Activated T-cell treated with anti-CD3 and anti-CD28 coated beads, Interleukin-2, amount 50 U/mL, for 72 hours (primary cell): Measurements from ENCODE around the gene KAT2B. TPM values are rescaled to one million over a fixed set of nuclear protein-coding genes. Genes with fewer than 3 reads are reported as not detected.

ENCODE experiments used
- ATAC-seq, 2 donors: fragments of 150-1000 bp; cut with Tn5 transposase; replicated peaks in 1 of 2; 2 replicates each; pipeline ENCODE4 v1.10.0; 2021; ENCODE audit warnings: moderate library complexity in 2 of 2, mild to moderate bottlenecking in 1 of 2
- DNase-seq, 2 donors: peaks; one replicate each; pipeline ENCODE4 v3.0.0; 2021 to 2022; ENCODE audit warnings: mixed read lengths in 1 of 2
- H3K27ac Mint-ChIP-seq: one replicate; pipeline ENCODE4 v1.8.0; 2022; ENCODE audit warnings: mild to moderate bottlenecking, moderate library complexity, mixed read lengths
- H3K27me3 Mint-ChIP-seq: one replicate; pipeline ENCODE4 v1.8.0; 2022; ENCODE audit warnings: low read depth, mixed read lengths
- H3K36me3 Mint-ChIP-seq, 2 donors: one replicate each; pipeline ENCODE4 v1.8.0; 2022; ENCODE audit warnings: mixed read lengths in 2 of 2, mild to moderate bottlenecking in 1 of 2; ENCODE audit not compliant: insufficient read depth in 2 of 2
- H3K4me1 Mint-ChIP-seq: one replicate; pipeline ENCODE4 v1.8.0; 2022; ENCODE audit warnings: low read depth, mixed read lengths
- H3K4me3 Mint-ChIP-seq, 2 donors: one replicate each; pipeline ENCODE4 v1.8.0; 2022; ENCODE audit warnings: mild to moderate bottlenecking in 2 of 2, mixed read lengths in 2 of 2, moderate library complexity in 2 of 2
- H3K9me3 Mint-ChIP-seq, 2 donors: one replicate each; pipeline ENCODE4 v1.8.0; 2022; ENCODE audit warnings: mixed read lengths in 2 of 2
- total RNA-seq, 2 donors: library from RNA; stranded (reverse); gene quantifications; one replicate each; pipeline ENCODE4 v1.2.3, GENCODE V29; 2022

The KAT2B gene
- total RNA-seq, 2 donors from 2014 or later = 26.7 to 37.3 TPM

GRCh38 chr3:20062996-20063395, 22.8 kb downstream of the KAT2B start:
- Mint-ChIP-seq H3K9me3 (no peaks in the 10 kb centered on the region), H3K4me3 (no peak overlapping the region), H3K27me3 (no peaks in the 10 kb centered on the region), H3K27ac (no peak overlapping the region), H3K36me3 (peaks cover 2 to 4% of the 10 kb centered on the region in 2 donors), H3K4me1 (peaks cover 41% of the 10 kb centered on the region)
- no peak for DNase-seq
- no peak for ATAC-seq

- Mint-ChIP-seq H3K36me3 (peaks cover 2 to 9% of the 10 kb centered on the region in 2 donors), H3K4me1 (peaks cover 55% of the 10 kb centered on the region), H3K27ac (no peak overlapping the region), H3K27me3 (no peaks in the 10 kb centered on the region), H3K9me3 (peaks cover 0 to 2% of the 10 kb centered on the region in 2 donors), H3K4me3 (no peak overlapping the region)
- ATAC-seq (no peak), DNase-seq (no peak)
These were observed 24.1 kb downstream of the KAT2B start for GRCh38 chr3:20064387-20064786.

DNA sequence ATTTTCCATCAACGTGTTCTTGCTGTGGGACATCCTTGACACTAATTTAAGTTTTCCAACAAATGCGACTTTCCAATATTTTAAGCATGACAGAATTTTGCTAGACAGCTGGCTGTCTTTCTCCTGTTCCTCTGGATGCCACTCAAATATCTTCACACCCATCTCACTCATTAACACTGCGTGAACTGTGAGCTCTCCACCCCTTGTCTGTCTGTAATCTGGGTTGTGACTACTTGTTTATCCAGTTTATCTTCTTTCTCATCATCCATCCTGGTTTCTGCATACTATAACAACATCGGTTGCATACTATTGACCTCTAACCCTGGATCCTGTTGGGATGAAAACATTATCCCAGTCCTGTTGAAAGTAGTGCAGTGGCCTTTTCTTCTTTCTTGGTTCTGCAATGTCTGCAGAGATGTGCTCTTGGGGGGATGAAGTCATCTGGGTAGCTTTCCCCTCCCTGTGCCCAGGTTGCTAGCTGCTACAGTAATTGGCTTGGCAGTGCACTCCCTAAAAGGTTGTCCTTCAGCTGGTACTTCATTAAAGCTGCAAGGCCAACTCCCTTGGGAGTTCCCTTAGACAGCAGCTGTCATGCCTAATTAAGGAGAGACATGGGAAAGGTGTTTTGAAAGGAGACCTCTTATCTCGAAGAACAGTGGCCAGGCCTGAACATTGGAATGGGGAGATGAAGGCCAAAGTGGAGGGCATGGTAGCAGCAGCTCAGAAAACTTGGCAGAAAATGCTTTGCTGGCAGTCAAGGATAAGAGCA, 24.7 kb downstream of the KAT2B start:
- Mint-ChIP-seq H3K9me3 (peaks cover 0 to 2% of the 10 kb centered on the region in 2 donors), H3K27me3 (no peaks in the 10 kb centered on the region), H3K4me1 (peaks cover 57% of the 10 kb centered on the region), H3K27ac (peak overlapping the region; percentile 52), H3K36me3 (peaks cover 2 to 8% of the 10 kb centered on the region in 2 donors), H3K4me3 (no peak overlapping the region)
- ATAC-seq = no peak
- DNase-seq = no peak

DNA sequence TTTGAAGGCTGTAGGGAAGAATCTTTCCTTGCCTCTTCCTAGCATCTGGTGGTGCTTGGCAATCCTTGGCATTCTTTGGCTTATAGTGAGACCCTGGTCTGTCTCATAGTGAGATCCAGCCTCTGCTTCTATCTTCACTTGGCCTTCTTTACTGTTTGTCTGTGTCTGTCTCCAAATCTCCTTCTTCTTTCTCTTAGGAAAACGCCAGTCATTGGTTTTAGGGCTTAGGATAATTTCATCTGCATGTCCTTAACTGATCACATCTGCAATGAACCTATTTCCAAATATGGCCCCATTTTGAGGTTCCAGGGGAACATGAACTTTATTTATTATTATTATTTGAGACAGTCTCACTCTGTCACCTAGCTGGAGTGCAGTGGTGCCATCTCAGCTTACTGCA, 25.8 kb downstream of the KAT2B start:
- DNase-seq (no peak), ATAC-seq (no peak)
- H3K9me3 Mint-ChIP-seq = peaks cover 0 to 2% of the 10 kb centered on the region in 2 donors
- H3K27me3 Mint-ChIP-seq = no peaks in the 10 kb centered on the region
- no peak overlapping the region for H3K4me3 Mint-ChIP-seq
- peaks cover 48% of the 10 kb centered on the region for H3K4me1 Mint-ChIP-seq
- no peak overlapping the region for H3K27ac Mint-ChIP-seq
- peaks cover 0 to 6% of the 10 kb centered on the region in 2 donors for H3K36me3 Mint-ChIP-seq

- ATAC-seq = no peak
- peaks cover 0 to 6% of the 10 kb centered on the region in 2 donors for H3K36me3 Mint-ChIP-seq
- H3K4me3 Mint-ChIP-seq = no peak overlapping the region
- no peak for DNase-seq
- peaks cover 43% of the 10 kb centered on the region for H3K4me1 Mint-ChIP-seq
- H3K9me3 Mint-ChIP-seq = peaks cover 0 to 2% of the 10 kb centered on the region in 2 donors
- H3K27me3 Mint-ChIP-seq = no peaks in the 10 kb centered on the region
- H3K27ac Mint-ChIP-seq = peak overlapping the region; percentile 32
These were observed 26.8 kb downstream of the KAT2B start for GRCh38 chr3:20066850-20067617.

DNA sequence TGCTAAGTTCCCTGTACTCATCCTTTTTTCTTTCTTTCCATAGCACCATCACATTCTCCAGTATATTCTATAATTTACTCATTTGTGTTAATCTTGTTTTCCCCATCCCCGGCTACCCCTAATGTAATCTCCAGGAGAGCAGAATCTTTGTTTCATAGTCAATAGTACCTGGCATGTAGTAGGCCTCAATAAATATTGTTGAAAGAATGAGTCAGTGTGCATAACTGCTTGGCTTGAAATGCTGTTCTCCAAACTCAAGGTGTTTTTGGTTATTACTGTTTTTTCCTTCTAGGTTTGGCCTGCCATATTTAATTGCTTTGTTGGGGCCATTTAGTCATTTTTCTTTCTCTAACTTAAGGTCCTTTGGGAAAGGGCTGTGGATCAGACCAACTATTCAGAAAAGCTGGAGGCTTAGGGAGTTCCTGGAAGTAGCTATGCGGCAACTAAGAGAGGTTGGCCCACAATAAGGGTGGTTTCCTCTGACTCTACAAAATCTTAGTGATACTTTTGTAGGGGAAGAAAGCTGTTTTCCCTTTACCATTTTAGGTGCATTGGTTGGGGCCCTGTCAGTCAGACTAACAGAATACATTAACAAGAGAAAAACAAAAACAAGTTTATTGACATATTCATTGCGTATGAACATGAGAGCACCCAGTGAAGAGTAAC, 28.4 kb downstream of the KAT2B start:
- H3K27ac Mint-ChIP-seq = peak overlapping the region; percentile 29
- DNase-seq = no peak
- H3K27me3 Mint-ChIP-seq = no peaks in the 10 kb centered on the region
- ATAC-seq = peak; percentile 41 to 47
- H3K9me3 Mint-ChIP-seq = peaks cover 0 to 2% of the 10 kb centered on the region in 2 donors
- H3K4me1 Mint-ChIP-seq = peaks cover 34% of the 10 kb centered on the region
- peaks cover 0 to 6% of the 10 kb centered on the region in 2 donors for H3K36me3 Mint-ChIP-seq
- peak overlapping the region in 1 of 2 donors; percentile 39 for H3K4me3 Mint-ChIP-seq

GRCh38 chr3:20069178-20069532, 28.9 kb downstream of the KAT2B start:
- Mint-ChIP-seq H3K4me3 (peak overlapping the region in 1 of 2 donors; percentile 36), H3K27me3 (no peaks in the 10 kb centered on the region), H3K27ac (peak overlapping the region; percentile 29), H3K9me3 (peaks cover 0 to 2% of the 10 kb centered on the region in 2 donors), H3K4me1 (peaks cover 31% of the 10 kb centered on the region), H3K36me3 (peaks cover 0 to 6% of the 10 kb centered on the region in 2 donors)
- no peak for DNase-seq
- ATAC-seq = peak in 1 of 2 donors; percentile 7

GRCh38 chr3:20071175-20071574, 30.9 kb downstream of the KAT2B start:
- ATAC-seq (no peak), DNase-seq (no peak)
- H3K4me1 Mint-ChIP-seq = peaks cover 21% of the 10 kb centered on the region
- H3K9me3 Mint-ChIP-seq = peaks cover 0 to 2% of the 10 kb centered on the region in 2 donors
- no peaks in the 10 kb centered on the region for H3K27me3 Mint-ChIP-seq
- H3K27ac Mint-ChIP-seq = no peak overlapping the region
- H3K4me3 Mint-ChIP-seq = no peak overlapping the region
- peaks cover 0 to 6% of the 10 kb centered on the region in 2 donors for H3K36me3 Mint-ChIP-seq

GRCh38 chr3:20072422-20072821, 32.2 kb downstream of the KAT2B start:
- no peak overlapping the region for H3K4me3 Mint-ChIP-seq
- ATAC-seq = no peak
- peaks cover 21% of the 10 kb centered on the region for H3K4me1 Mint-ChIP-seq
- H3K9me3 Mint-ChIP-seq = peaks cover 0 to 2% of the 10 kb centered on the region in 2 donors
- no peaks in the 10 kb centered on the region for H3K27me3 Mint-ChIP-seq
- H3K27ac Mint-ChIP-seq = no peak overlapping the region
- peaks cover 0 to 6% of the 10 kb centered on the region in 2 donors for H3K36me3 Mint-ChIP-seq
- no peak for DNase-seq

GRCh38 chr3:20073068-20073467, 32.8 kb downstream of the KAT2B start:
- no peaks in the 10 kb centered on the region for H3K27me3 Mint-ChIP-seq
- H3K9me3 Mint-ChIP-seq = peaks cover 0 to 2% of the 10 kb centered on the region in 2 donors
- peaks cover 0 to 6% of the 10 kb centered on the region in 2 donors for H3K36me3 Mint-ChIP-seq
- no peak for ATAC-seq
- H3K4me3 Mint-ChIP-seq = no peak overlapping the region
- peaks cover 18% of the 10 kb centered on the region for H3K4me1 Mint-ChIP-seq
- H3K27ac Mint-ChIP-seq = peak overlapping the region; percentile 33
- DNase-seq = no peak

DNA sequence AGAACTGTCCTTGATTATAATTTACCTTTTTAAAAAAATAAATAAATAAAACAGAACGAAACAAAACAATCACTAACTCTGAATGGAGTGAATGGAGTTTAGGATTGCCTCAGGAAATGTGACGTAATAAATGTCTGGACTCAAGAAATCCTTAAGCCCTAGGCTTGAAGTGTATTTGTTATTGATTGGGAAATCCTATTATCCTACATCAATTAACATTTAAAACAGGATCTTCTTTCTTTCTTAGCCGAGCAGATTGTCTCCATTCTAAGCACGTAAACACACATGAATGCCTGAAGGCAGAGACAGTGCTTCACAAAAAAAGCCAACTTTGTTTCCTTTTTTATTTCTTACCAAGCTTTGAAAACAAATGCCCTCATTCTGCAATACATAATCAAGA, 33.4 kb downstream of the KAT2B start:
- peaks cover 0 to 4% of the 10 kb centered on the region in 2 donors for H3K36me3 Mint-ChIP-seq
- no peaks in the 10 kb centered on the region for H3K9me3 Mint-ChIP-seq
- no peaks in the 10 kb centered on the region for H3K27me3 Mint-ChIP-seq
- no peak for DNase-seq
- no peak overlapping the region for H3K27ac Mint-ChIP-seq
- ATAC-seq = no peak
- H3K4me3 Mint-ChIP-seq = no peak overlapping the region
- peaks cover 12% of the 10 kb centered on the region for H3K4me1 Mint-ChIP-seq

DNA sequence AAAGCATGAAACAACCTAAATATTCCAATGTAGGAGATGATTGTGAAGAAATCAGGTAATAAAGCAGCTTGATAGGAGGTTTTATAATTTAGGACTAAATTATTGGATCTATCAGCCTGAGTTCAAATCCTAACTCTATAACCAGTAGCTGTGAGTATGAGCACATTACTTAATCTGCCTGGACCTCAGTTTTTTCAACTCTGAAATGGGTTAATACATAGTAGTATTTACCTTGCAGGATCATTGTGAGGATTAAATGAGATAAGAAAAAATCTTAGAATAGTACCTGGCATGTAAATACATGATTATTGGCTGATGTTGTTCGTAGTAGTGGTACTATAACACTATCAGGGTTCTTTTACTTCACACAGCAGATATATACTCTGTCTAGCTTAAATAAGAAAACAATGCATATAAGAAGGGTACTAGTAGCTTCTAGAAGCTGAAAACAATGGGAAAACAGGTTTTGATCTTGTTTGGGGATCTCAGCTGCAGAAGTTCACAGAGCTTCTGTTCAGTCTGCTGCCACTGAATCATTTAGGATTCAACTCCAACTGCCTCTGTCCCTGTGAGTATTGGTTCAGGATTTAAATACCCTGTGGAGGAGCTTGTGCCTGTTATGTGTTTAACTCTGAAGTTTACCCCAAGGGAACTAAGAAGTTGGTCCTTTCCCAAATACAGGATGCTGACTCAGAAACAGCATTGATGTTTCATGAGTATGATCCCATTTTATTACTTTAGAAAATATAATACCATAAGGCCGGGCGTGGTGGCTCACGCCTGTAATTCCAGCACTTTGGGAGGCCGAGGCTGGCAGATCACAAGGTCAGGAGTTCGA, 34.2 kb downstream of the KAT2B start:
- H3K4me1 Mint-ChIP-seq = peaks cover 5% of the 10 kb centered on the region
- H3K9me3 Mint-ChIP-seq = no peaks in the 10 kb centered on the region
- no peaks in the 10 kb centered on the region for H3K27me3 Mint-ChIP-seq
- H3K27ac Mint-ChIP-seq = peak overlapping the region; percentile 11
- H3K4me3 Mint-ChIP-seq = no peak overlapping the region
- no peak for ATAC-seq
- DNase-seq = no peak
- H3K36me3 Mint-ChIP-seq = peaks cover 0 to 4% of the 10 kb centered on the region in 2 donors
